HG02623 (cell line): ENCODE results near the gene DCTPP1.

ENCODE experiments used
- ATAC-seq: cut with Tn5 transposase; IDR thresholded peaks from one replicate; pipeline ENCODE4 v1.9.1; 2021; ENCODE audit warnings: moderate library complexity; ENCODE audit not compliant: unreplicated experiment

Gene DCTPP1

GRCh38 chr16:30447512-30448226 lies 17.8 kb upstream of the DCTPP1 start:
- no peak for ATAC-seq

- ATAC-seq, result no peak
These were observed 16.4 kb upstream of the DCTPP1 start for GRCh38 chr16:30446203-30446595.

- peak; percentile 84 for ATAC-seq
These were observed 15.8 kb upstream of the DCTPP1 start, which contains the start of gene SEPHS2 for GRCh38 chr16:30445408-30446202. SEPHS2 (minus strand) TSS chr16:30445874; CDS start chr16:30445727, 147 bp downstream.

GRCh38 chr16:30445149-30445407 lies 15.2 kb upstream of the DCTPP1 start:
- ATAC-seq, result peak; percentile 10

- ATAC-seq, result no peak
These were observed 14.7 kb upstream of the DCTPP1 start for GRCh38 chr16:30444231-30445148.

GRCh38 chr16:30443631-30444030 lies 13.8 kb upstream of the DCTPP1 start:
- ATAC-seq, result no peak

GRCh38 chr16:30439720-30440348 lies 10.0 kb upstream of the DCTPP1 start:
- ATAC-seq, result no peak

- no peak for ATAC-seq
These were observed 9.0 kb upstream of the DCTPP1 start for GRCh38 chr16:30438835-30439234.

GRCh38 chr16:30437511-30438046 lies 7.7 kb upstream of the DCTPP1 start:
- no peak for ATAC-seq

- no peak for ATAC-seq
These were observed 5.0 kb upstream of the DCTPP1 start for GRCh38 chr16:30434852-30435251.

GRCh38 chr16:30430428-30430970 lies 669 bp upstream of the DCTPP1 start:
- no peak for ATAC-seq

- no peak for ATAC-seq
These were observed 482 bp downstream of the DCTPP1 start for GRCh38 chr16:30429418-30429677.

GRCh38 chr16:30428055-30428454 lies 1.8 kb downstream of the DCTPP1 start:
- ATAC-seq, result no peak

- ATAC-seq, result no peak
These were observed 8.8 kb downstream of the DCTPP1 start for GRCh38 chr16:30421010-30421409.

- peak; percentile 6 for ATAC-seq
These were observed 11.3 kb downstream of the DCTPP1 start for GRCh38 chr16:30418350-30419181.

- peak; percentile 82 for ATAC-seq
These were observed 12.1 kb downstream of the DCTPP1 start for GRCh38 chr16:30417529-30418349.

GRCh38 chr16:30416624-30417528 lies 13.0 kb downstream of the DCTPP1 start:
- no peak for ATAC-seq

- ATAC-seq, result no peak
These were observed 13.7 kb downstream of the DCTPP1 start for GRCh38 chr16:30416047-30416603.
